SK-N-MC (cell line): ENCODE results near the gene STBD1.

ENCODE experiments used
- DNase-seq: peaks from one replicate; pipeline ENCODE4 v3.0.0-alpha.2; 2011; ENCODE audit warnings: low read depth, low spot score
- H3K27ac ChIP-seq: fragments of 200-600 bp; sonication (generic); 2 replicates; pipeline ENCODE4 v1.5.1; 2016; ENCODE audit warnings: mixed run types
- H3K36me3 ChIP-seq: fragments of 200-600 bp; sonication (generic); 2 replicates; pipeline ENCODE4 v1.6.1; 2017; ENCODE audit warnings: antibody characterized with exemption, low read length, mixed read lengths; ENCODE audit not compliant: insufficient read depth
- H3K4me3 ChIP-seq: fragments of 200-600 bp; sonication (generic); 2 replicates; pipeline ENCODE4 v1.5.1; 2016
- H3K9ac ChIP-seq: fragments of 200-600 bp; sonication (generic); 2 replicates; pipeline ENCODE4 v1.8.0; 2017; ENCODE audit warnings: mixed run types, mixed read lengths; ENCODE audit not compliant: insufficient read length
- H3K9me3 ChIP-seq: fragments of 200-600 bp; sonication (generic); 2 replicates; pipeline ENCODE4 v1.6.1; 2017; ENCODE audit warnings: low read depth, mild to moderate bottlenecking, antibody characterized with exemption, low read length, moderate library complexity, mixed read lengths
- EZH2 ChIP-seq: fragments of 200-600 bp; sonication (generic); IDR thresholded peaks from one replicate; pipeline ENCODE4 v1.6.1; 2017; ENCODE audit warnings: antibody characterized with exemption
- FOXP2 ChIP-seq: optimal IDR thresholded peaks from 2 replicates; pipeline ENCODE3; 2011; ENCODE audit warnings: mild to moderate bottlenecking, moderate library complexity; ENCODE audit not compliant: insufficient read depth; ENCODE audit errors: extremely low read length, control extremely low read depth
- POLR2AphosphoS5 ChIP-seq: IDR thresholded peaks from 2 replicates; pipeline ENCODE4 v1.6.1; 2012; ENCODE audit warnings: mild to moderate bottlenecking, low read depth, low read length, borderline replicate concordance

STBD1 gene

GRCh38 chr4:76298227-76298626, 8.3 kb upstream of the STBD1 start:
- DNase-seq = no peak
- no peak for TF ChIP-seq POLR2AphosphoS5
- no peak for TF ChIP-seq FOXP2
- no peak for TF ChIP-seq EZH2
- H3K27ac ChIP-seq = no peak overlapping the region
- no peak overlapping the region for H3K4me3 ChIP-seq
- H3K9me3 ChIP-seq = no peaks in the 10 kb centered on the region; the same call in 1 of the 2 replicates
- H3K36me3 ChIP-seq = no peaks in the 10 kb centered on the region
- H3K9ac ChIP-seq = no peak overlapping the region

GRCh38 chr4:76300012-76300411, 6.5 kb upstream of the STBD1 start:
- no peak overlapping the region for H3K4me3 ChIP-seq
- no peak for TF ChIP-seq FOXP2
- TF ChIP-seq EZH2 = no peak
- no peak for TF ChIP-seq POLR2AphosphoS5
- no peaks in the 10 kb centered on the region for H3K36me3 ChIP-seq
- no peak overlapping the region for H3K9ac ChIP-seq
- H3K9me3 ChIP-seq = no peaks in the 10 kb centered on the region; the same call in 1 of the 2 replicates
- H3K27ac ChIP-seq = no peak overlapping the region
- no peak for DNase-seq

- no peak overlapping the region for H3K4me3 ChIP-seq
- H3K27ac ChIP-seq = no peak overlapping the region
- no peak overlapping the region for H3K9ac ChIP-seq
- H3K9me3 ChIP-seq = no peaks in the 10 kb centered on the region; the same call in 1 of the 2 replicates
- H3K36me3 ChIP-seq = no peaks in the 10 kb centered on the region
- no peak for DNase-seq
- no peak for TF ChIP-seq POLR2AphosphoS5
- TF ChIP-seq EZH2 = no peak
- TF ChIP-seq FOXP2 = no peak
Measured at GRCh38 chr4:76301068-76301774, 5.3 kb upstream of the STBD1 start.

GRCh38 chr4:76301775-76302162, 4.8 kb upstream of the STBD1 start:
- TF ChIP-seq EZH2 (no peak), POLR2AphosphoS5 (no peak), FOXP2 (no peak)
- DNase-seq = no peak
- Histone ChIP-seq H3K9ac (no peak overlapping the region), H3K36me3 (no peaks in the 10 kb centered on the region), H3K27ac (no peak overlapping the region), H3K4me3 (no peak overlapping the region), H3K9me3 (no peaks in the 10 kb centered on the region; the same call in 1 of the 2 replicates)

GRCh38 chr4:76302826-76303438, 3.6 kb upstream of the STBD1 start:
- Histone ChIP-seq H3K4me3 (no peak overlapping the region), H3K27ac (no peak overlapping the region), H3K36me3 (no peaks in the 10 kb centered on the region), H3K9me3 (no peaks in the 10 kb centered on the region; the same call in 1 of the 2 replicates), H3K9ac (no peak overlapping the region)
- DNase-seq = no peak
- TF ChIP-seq POLR2AphosphoS5 (no peak), EZH2 (no peak), FOXP2 (no peak)

- no peak for DNase-seq
- H3K27ac ChIP-seq = no peak overlapping the region
- H3K9me3 ChIP-seq = no peaks in the 10 kb centered on the region
- H3K4me3 ChIP-seq = no peak overlapping the region
- no peak overlapping the region for H3K9ac ChIP-seq
- TF ChIP-seq FOXP2 (no peak), EZH2 (no peak), POLR2AphosphoS5 (no peak)
- H3K36me3 ChIP-seq = no peaks in the 10 kb centered on the region
Measured at GRCh38 chr4:76305033-76305687, 1.4 kb upstream of the STBD1 start.

- Histone ChIP-seq H3K36me3 (no peaks in the 10 kb centered on the region), H3K27ac (no peak overlapping the region), H3K9ac (no peak overlapping the region), H3K9me3 (no peaks in the 10 kb centered on the region), H3K4me3 (peak overlapping the region; percentile 87)
- DNase-seq = no peak
- TF ChIP-seq EZH2 (no peak), FOXP2 (no peak), POLR2AphosphoS5 (no peak)
Measured at GRCh38 chr4:76306882-76307659, 538 bp downstream of the STBD1 start.

- no peak overlapping the region for H3K27ac ChIP-seq
- no peak for DNase-seq
- no peak for TF ChIP-seq FOXP2
- no peak for TF ChIP-seq POLR2AphosphoS5
- no peak for TF ChIP-seq EZH2
- no peaks in the 10 kb centered on the region for H3K36me3 ChIP-seq
- no peak overlapping the region for H3K4me3 ChIP-seq
- H3K9ac ChIP-seq = no peak overlapping the region
- H3K9me3 ChIP-seq = no peaks in the 10 kb centered on the region
Measured at GRCh38 chr4:76307660-76308014, 1.1 kb downstream of the STBD1 start.
